WI38 (cell line): ENCODE measurements around the gene REEP2.

Experiments used
- H3K4me3 ChIP-seq: 2 replicates; pipeline ENCODE4 v1.5.1; 2011; ENCODE audit warnings: low read depth, mild to moderate bottlenecking, control low read depth, low read length
- TF ChIP-seq, protein P1 (sequence below): IDR thresholded peaks from 2 replicates; pipeline ENCODE4 v1.5.1; 2012; ENCODE audit warnings: low read depth, mild to moderate bottlenecking, control low read depth, low read length

The REEP2 gene

DNA sequence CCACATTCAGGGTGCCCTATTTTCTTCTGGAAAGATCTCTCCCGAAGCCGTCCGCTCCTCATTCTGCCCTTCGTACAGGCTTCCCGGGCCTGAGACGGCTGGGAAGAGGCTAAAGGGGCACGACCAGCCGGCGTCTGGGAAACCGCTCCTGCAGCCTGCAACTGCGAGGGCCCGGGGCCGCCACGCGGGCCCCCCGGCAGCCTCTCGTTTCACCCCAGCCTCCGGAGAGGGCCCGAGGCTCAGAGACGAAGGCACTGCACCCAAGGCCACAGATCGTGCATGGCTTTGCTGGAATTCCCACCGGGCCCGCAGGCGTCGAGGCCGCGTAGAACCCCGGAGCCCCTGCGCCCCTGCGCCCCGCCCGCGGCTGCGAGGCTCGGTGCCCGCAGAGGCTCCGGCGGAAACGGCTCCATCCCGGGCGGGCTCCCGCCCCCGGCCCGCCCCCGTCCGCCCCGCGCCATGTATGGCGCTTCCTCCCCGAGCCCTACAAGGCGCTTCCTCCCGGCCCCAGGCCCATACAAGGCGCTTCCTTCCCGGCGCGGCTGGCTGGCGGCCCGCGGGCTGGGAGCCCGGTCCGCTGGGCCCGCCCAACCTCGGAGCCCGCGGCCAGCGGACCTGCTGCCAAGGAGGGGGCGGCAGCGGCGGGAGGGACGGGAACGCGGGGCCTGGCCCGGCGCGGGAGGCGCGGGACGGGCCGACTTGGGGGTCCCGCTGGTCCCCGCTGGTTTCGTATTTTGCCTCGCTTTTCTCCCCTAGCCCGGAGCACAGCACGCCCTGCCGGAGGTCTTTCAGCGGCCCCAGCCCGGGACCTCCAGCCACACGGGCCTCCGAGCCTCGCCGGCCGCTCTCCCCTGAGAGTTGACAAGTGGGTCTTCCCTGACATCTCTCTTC, 53.1 kb downstream of the REEP2 start:
- TF ChIP-seq, protein P1, sequence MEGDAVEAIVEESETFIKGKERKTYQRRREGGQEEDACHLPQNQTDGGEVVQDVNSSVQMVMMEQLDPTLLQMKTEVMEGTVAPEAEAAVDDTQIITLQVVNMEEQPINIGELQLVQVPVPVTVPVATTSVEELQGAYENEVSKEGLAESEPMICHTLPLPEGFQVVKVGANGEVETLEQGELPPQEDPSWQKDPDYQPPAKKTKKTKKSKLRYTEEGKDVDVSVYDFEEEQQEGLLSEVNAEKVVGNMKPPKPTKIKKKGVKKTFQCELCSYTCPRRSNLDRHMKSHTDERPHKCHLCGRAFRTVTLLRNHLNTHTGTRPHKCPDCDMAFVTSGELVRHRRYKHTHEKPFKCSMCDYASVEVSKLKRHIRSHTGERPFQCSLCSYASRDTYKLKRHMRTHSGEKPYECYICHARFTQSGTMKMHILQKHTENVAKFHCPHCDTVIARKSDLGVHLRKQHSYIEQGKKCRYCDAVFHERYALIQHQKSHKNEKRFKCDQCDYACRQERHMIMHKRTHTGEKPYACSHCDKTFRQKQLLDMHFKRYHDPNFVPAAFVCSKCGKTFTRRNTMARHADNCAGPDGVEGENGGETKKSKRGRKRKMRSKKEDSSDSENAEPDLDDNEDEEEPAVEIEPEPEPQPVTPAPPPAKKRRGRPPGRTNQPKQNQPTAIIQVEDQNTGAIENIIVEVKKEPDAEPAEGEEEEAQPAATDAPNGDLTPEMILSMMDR: no peak
- H3K4me3 ChIP-seq: peak overlapping the region; percentile 61

DNA sequence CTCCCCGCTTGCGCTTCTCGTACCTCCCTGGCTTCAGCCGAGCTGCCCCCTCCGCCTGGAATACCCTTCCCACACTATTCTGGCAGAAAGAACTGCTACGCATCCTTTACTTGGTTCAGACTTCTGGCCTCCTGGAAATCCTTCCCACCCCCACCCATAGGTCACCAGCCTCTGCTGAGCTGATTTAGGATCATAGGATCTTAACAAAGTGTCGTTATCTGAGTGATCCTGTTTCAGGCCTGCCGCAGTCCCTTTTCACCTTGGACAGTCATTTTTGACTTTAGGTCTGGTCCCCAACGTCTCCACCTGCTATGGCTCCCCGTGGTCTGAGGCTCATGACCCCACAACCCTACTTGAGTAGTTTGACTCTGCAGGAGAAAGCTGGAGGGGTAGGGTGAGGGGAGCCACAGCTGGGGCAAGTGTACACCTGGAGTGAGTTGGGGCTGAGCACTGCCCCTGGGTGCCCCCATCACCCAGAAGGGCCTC, 53.7 kb downstream of the REEP2 start:
- TF ChIP-seq, protein P1: no peak

DNA sequence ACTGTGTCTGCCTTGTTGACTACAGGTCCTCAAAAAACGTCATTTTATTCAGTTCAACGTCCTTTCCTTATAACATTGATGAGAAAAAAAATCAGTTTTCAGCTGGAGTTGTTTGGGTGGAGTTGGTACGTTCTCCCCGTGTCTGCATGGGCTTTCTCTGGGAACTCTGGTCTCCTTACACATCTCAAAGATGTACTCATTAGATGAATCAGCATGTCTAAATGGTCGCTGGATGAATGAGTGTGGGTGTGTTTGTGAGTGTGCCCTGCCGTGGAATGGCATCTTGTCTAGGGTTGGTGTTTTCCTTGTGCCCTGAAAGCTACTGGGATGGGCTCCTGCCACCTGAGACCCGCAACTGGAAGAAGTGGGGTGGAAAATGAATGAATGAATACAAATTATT, 56.5 kb downstream of the REEP2 start:
- H3K4me3 ChIP-seq: no peak overlapping the region
- TF ChIP-seq, protein P1: no peak

More for the DNA sequence above, 53.7 kb downstream of the REEP2 start:
- H3K4me3 ChIP-seq: peak overlapping the region; percentile 61
